Astrocyte (in vitro differentiated cells and primary cell): Measurements from ENCODE around the gene NT5C1B.

Experiments
- EZH2 ChIP-seq: IDR thresholded peaks from 2 replicates; pipeline ENCODE4 v1.6.1; 2012; ENCODE audit warnings: mild to moderate bottlenecking, low read length, inconsistent platforms; ENCODE audit not compliant: insufficient read depth
- TF ChIP-seq, protein P1 (sequence below): IDR thresholded peaks from 2 replicates; pipeline ENCODE4 v1.5.1; 2011; ENCODE audit warnings: low read depth, mild to moderate bottlenecking, inconsistent platforms, low read length, moderate library complexity; ENCODE audit not compliant: insufficient read depth

DNA sequence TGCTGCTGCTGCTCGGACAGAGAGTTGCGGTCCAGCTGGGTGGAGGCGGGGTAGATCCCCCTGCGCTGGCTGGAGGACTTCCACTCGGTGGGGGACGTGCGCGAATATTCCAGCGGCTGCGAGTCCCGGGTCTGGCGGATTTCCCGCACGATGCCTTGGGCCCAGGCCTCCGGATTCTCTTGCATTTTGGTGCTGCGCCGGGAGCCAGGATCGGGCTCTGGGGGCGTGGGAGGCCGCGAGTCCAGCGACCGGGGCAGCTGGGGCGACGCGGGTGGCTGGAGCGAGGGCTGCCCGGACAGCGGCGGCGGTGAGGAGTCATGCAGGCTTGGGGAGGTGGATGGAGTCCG, 4.8 kb downstream of the NT5C1B start:
- TF ChIP-seq, protein P1, sequence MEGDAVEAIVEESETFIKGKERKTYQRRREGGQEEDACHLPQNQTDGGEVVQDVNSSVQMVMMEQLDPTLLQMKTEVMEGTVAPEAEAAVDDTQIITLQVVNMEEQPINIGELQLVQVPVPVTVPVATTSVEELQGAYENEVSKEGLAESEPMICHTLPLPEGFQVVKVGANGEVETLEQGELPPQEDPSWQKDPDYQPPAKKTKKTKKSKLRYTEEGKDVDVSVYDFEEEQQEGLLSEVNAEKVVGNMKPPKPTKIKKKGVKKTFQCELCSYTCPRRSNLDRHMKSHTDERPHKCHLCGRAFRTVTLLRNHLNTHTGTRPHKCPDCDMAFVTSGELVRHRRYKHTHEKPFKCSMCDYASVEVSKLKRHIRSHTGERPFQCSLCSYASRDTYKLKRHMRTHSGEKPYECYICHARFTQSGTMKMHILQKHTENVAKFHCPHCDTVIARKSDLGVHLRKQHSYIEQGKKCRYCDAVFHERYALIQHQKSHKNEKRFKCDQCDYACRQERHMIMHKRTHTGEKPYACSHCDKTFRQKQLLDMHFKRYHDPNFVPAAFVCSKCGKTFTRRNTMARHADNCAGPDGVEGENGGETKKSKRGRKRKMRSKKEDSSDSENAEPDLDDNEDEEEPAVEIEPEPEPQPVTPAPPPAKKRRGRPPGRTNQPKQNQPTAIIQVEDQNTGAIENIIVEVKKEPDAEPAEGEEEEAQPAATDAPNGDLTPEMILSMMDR, result no peak
- TF ChIP-seq EZH2, result no peak
